Activated naive CD4-positive, alpha-beta T cell (primary cell): ENCODE data around the gene FBXW2.

Source experiments
- DNase-seq, 4 experiments: peaks; one replicate each; lab custom pipeline; 2025; lab: John Stamatoyannopoulos, UW

Gene FBXW2

GRCh38 chr9:120714088-120714845, 78.9 kb downstream of the FBXW2 start, which contains the start of gene MEGF9:
Gene MEGF9 (minus strand): TSS chr9:120714470. CDS start chr9:120714358, 112 bp downstream.
- peak; percentile 85 to 92 (median 87) for DNase-seq

GRCh38 chr9:120713257-120714087, 79.7 kb downstream of the FBXW2 start:
- DNase-seq: no peak

- DNase-seq: no peak
Measured at GRCh38 chr9:120712539-120713031, 80.6 kb downstream of the FBXW2 start.

GRCh38 chr9:120711841-120712538, 81.2 kb downstream of the FBXW2 start:
- DNase-seq: no peak

GRCh38 chr9:120711354-120711753, 81.9 kb downstream of the FBXW2 start:
- DNase-seq: no peak

- DNase-seq: no peak
Measured at GRCh38 chr9:120710110-120710981, 82.9 kb downstream of the FBXW2 start.

GRCh38 chr9:120708526-120709224, 84.5 kb downstream of the FBXW2 start:
- no peak for DNase-seq

- no peak for DNase-seq
Measured at GRCh38 chr9:120707170-120707569, 86.0 kb downstream of the FBXW2 start.
